NB4 (cell line): Measurements from ENCODE around the gene TMEM178A.

ENCODE experiments used
- POLR2A ChIP-seq: IDR thresholded peaks from 2 replicates; pipeline ENCODE4 v1.6.1; 2011; ENCODE audit warnings: mild to moderate bottlenecking; ENCODE audit not compliant: insufficient read length; ENCODE audit errors: extremely low read depth
- TF ChIP-seq, protein P1 (sequence below): IDR thresholded peaks from one replicate; pipeline ENCODE4 v1.5.1; 2012; ENCODE audit warnings: low read depth, low read length
- TF ChIP-seq, protein P2 (sequence below): IDR thresholded peaks from 2 replicates; pipeline ENCODE4 v1.6.1; 2011; ENCODE audit warnings: low read depth, low read length

DNA sequence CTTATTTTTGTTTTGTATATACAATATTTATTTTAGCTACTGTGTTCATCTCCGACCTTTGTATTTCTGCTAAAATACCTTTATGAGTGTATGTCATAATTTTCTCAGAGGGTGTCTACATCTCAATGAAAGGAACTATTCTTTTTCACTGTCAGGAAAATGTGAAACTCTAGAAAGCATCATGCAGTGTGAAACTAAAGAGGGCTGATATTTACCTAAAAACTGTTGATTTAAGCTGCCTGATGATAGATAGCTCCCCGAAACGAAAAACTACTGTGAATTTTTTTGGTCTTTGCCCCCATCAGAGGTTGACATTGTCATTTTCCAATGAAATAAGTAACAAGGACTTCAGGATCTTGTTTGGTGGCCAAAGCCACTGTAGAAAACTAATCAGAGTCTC, 38.8 kb downstream of the TMEM178A start:
- no peak for TF ChIP-seq POLR2A
- TF ChIP-seq, protein P1, sequence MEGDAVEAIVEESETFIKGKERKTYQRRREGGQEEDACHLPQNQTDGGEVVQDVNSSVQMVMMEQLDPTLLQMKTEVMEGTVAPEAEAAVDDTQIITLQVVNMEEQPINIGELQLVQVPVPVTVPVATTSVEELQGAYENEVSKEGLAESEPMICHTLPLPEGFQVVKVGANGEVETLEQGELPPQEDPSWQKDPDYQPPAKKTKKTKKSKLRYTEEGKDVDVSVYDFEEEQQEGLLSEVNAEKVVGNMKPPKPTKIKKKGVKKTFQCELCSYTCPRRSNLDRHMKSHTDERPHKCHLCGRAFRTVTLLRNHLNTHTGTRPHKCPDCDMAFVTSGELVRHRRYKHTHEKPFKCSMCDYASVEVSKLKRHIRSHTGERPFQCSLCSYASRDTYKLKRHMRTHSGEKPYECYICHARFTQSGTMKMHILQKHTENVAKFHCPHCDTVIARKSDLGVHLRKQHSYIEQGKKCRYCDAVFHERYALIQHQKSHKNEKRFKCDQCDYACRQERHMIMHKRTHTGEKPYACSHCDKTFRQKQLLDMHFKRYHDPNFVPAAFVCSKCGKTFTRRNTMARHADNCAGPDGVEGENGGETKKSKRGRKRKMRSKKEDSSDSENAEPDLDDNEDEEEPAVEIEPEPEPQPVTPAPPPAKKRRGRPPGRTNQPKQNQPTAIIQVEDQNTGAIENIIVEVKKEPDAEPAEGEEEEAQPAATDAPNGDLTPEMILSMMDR = no peak
- TF ChIP-seq, protein P2, sequence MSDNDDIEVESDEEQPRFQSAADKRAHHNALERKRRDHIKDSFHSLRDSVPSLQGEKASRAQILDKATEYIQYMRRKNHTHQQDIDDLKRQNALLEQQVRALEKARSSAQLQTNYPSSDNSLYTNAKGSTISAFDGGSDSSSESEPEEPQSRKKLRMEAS = no peak
